H1 (cell line): ENCODE data around the gene TLR9. TPM values are rescaled to one million over a fixed set of nuclear protein-coding genes. Genes with fewer than 3 reads are reported as not detected.

ENCODE experiments used
- CTCF ChIA-PET: fragments of 300-600 bp; sonication (Branson Sonifier 250); formaldehyde crosslinking; loops from one replicate; lab custom pipeline; 2021; ENCODE audit not compliant: partially characterized antibody; lab: Charles Lee
- POLR2A ChIA-PET: fragments of 300-600 bp; sonication (Branson Sonifier 250); formaldehyde crosslinking; loops from one replicate; lab custom pipeline; 2021; ENCODE audit warnings: inconsistent platforms; ENCODE audit not compliant: partially characterized antibody; lab: Charles Lee
- DNase-seq, 2 experiments: peaks; one replicate each; pipeline versions ENCODE4 v3.0.0 to v3.0.0-alpha.2; 2010 to 2022; ENCODE audit warnings: low spot score in 2 of 2, low read depth in 1 of 2, mixed read lengths in 1 of 2
- FAIRE-seq: peaks from 2 replicates; lab custom pipeline; 2011; peaks lifted over from hg19 to GRCh38; lab: Jason Lieb, UNC
- H2AFZ ChIP-seq: 2 replicates; pipeline ENCODE4 v1.8.1; 2012; ENCODE audit warnings: low read length, inconsistent platforms
- H2AK5ac ChIP-seq: 2 replicates; pipeline ENCODE4 v1.6.1; 2013; ENCODE audit warnings: low read depth, low read length
- H2BK120ac ChIP-seq: replicated peaks from 2 replicates; pipeline ENCODE3; 2013; ENCODE audit warnings: low read depth, low read length, inconsistent platforms
- H2BK12ac ChIP-seq: 2 replicates; pipeline ENCODE4 v1.6.1; 2013; ENCODE audit warnings: low read depth, low read length
- H2BK15ac ChIP-seq: 2 replicates; pipeline ENCODE4 v1.6.1; 2013; ENCODE audit warnings: low read length
- H2BK20ac ChIP-seq: 2 replicates; pipeline ENCODE4 v1.6.1; 2013; ENCODE audit warnings: low read length
- H2BK5ac ChIP-seq: 2 replicates; pipeline ENCODE4 v1.6.1; 2013; ENCODE audit warnings: low read depth, low read length
- H3K14ac ChIP-seq: 2 replicates; pipeline ENCODE4 v1.6.1; 2013; ENCODE audit warnings: inconsistent platforms; ENCODE audit not compliant: insufficient read length
- H3K18ac ChIP-seq: 2 replicates; pipeline ENCODE4 v1.6.1; 2013; ENCODE audit warnings: low read length; ENCODE audit errors: extremely low read depth
- H3K23ac ChIP-seq: 2 replicates; pipeline ENCODE4 v1.6.1; 2013; ENCODE audit warnings: inconsistent platforms; ENCODE audit not compliant: insufficient read length
- H3K23me2 ChIP-seq: 2 replicates; pipeline ENCODE4 v1.6.1; 2013; ENCODE audit warnings: low read depth, low read length
- H3K27ac ChIP-seq: 2 replicates; pipeline ENCODE4 v1.6.1; 2011; ENCODE audit warnings: low read depth, low read length, inconsistent platforms
- H3K27me3 ChIP-seq, 4 experiments: replicated peaks in 1 of 4; 1 replicate in 1 of 4; 2 replicates in 3 of 4; pipeline versions ENCODE4 v1.6.1 to v1.8.1; 2011 to 2013; ENCODE audit warnings: low read length in 3 of 4, mild to moderate bottlenecking in 3 of 4, inconsistent platforms in 2 of 4, mixed read lengths in 2 of 4, moderate library complexity in 1 of 4; ENCODE audit not compliant: control insufficient read depth in 3 of 4, insufficient read depth in 3 of 4; ENCODE audit errors: extremely low read depth in 1 of 4
- H3K36me3 ChIP-seq, 4 experiments: 2 replicates each; pipeline versions ENCODE4 v1.6.1 to v1.8.1; 2011 to 2013; ENCODE audit warnings: mild to moderate bottlenecking in 4 of 4, low read length in 3 of 4, moderate library complexity in 2 of 4, control low read depth in 1 of 4, inconsistent platforms in 1 of 4; ENCODE audit not compliant: insufficient read depth in 4 of 4, control insufficient read depth in 2 of 4
- H3K4ac ChIP-seq: replicated peaks from 2 replicates; pipeline ENCODE3; 2013; ENCODE audit warnings: low read length, low read depth, mixed read lengths, inconsistent platforms; ENCODE audit not compliant: insufficient read length
- H3K4me1 ChIP-seq, 4 experiments: replicated peaks in 1 of 4; 1 replicate in 1 of 4; 2 replicates in 3 of 4; pipeline versions ENCODE4 v1.6.1 to v1.8.1; 2011 to 2013; ENCODE audit warnings: low read length in 3 of 4, inconsistent platforms in 2 of 4, mixed read lengths in 1 of 4; ENCODE audit not compliant: insufficient read depth in 4 of 4, control insufficient read depth in 3 of 4
- H3K4me2 ChIP-seq, 2 experiments: 2 replicates each; pipeline versions ENCODE4 v1.6.1 to v1.8.1; 2011 to 2013; ENCODE audit warnings: low read depth in 2 of 2, low read length in 2 of 2, control low read depth in 1 of 2, inconsistent platforms in 1 of 2, mild to moderate bottlenecking in 1 of 2; ENCODE audit not compliant: insufficient read depth in 1 of 2
- H3K4me3 ChIP-seq, 4 experiments: fragments of 200-600, 300-600 bp in 1 of 4; sonication (generic), shearing (Covaris generic), sonication (Bioruptor Twin) in 1 of 4; 2 replicates each; pipeline versions ENCODE4 v1.5.1 to v1.8.1; 2011 to 2016; ENCODE audit warnings: low read length in 4 of 4, low read depth in 3 of 4, control low read depth in 2 of 4, inconsistent platforms in 2 of 4, mild to moderate bottlenecking in 2 of 4, mixed read lengths in 1 of 4, moderate library complexity in 1 of 4; ENCODE audit not compliant: insufficient read depth in 2 of 4; ENCODE audit errors: extremely low read depth in 1 of 4
- H3K56ac ChIP-seq: replicated peaks from 2 replicates; pipeline ENCODE3; 2013; ENCODE audit warnings: low read depth, mild to moderate bottlenecking, mixed read lengths, low read length, inconsistent platforms; ENCODE audit not compliant: insufficient read length
- H3K79me1 ChIP-seq: 2 replicates; pipeline ENCODE4 v1.6.1; 2013; ENCODE audit warnings: low read depth, low read length, control low read depth
- H3K79me2 ChIP-seq, 2 experiments: 2 replicates each; pipeline versions ENCODE4 v1.6.1 to v1.8.1; 2012 to 2013; ENCODE audit warnings: low read length in 2 of 2, mild to moderate bottlenecking in 2 of 2, inconsistent platforms in 1 of 2; ENCODE audit not compliant: insufficient read depth in 2 of 2, control insufficient read depth in 1 of 2
- H3K9ac ChIP-seq, 4 experiments: replicated peaks in 1 of 4; 1 replicate in 1 of 4; 2 replicates in 3 of 4; pipeline versions ENCODE4 v1.6.1 to v1.8.1; 2011 to 2013; ENCODE audit warnings: low read depth in 3 of 4, low read length in 3 of 4, control low read depth in 2 of 4, mild to moderate bottlenecking in 2 of 4, moderate library complexity in 2 of 4, inconsistent platforms in 1 of 4; ENCODE audit errors: extremely low read depth in 1 of 4
- H3K9me3 ChIP-seq, 2 experiments: 2 replicates each; pipeline versions ENCODE4 v1.6.1 to v1.8.1; 2012 to 2013; ENCODE audit warnings: mild to moderate bottlenecking in 2 of 2, moderate library complexity in 2 of 2, control low read depth in 1 of 2, inconsistent platforms in 1 of 2, low read depth in 1 of 2, low read length in 1 of 2, mixed read lengths in 1 of 2; ENCODE audit not compliant: insufficient read depth in 2 of 2
- H4K20me1 ChIP-seq, 2 experiments: replicated peaks in 1 of 2; 2 replicates each; pipeline versions ENCODE3 to v1.8.1; 2011 to 2013; ENCODE audit warnings: inconsistent platforms in 2 of 2, low read length in 2 of 2, mild to moderate bottlenecking in 1 of 2; ENCODE audit not compliant: insufficient read depth in 2 of 2, control insufficient read depth in 1 of 2
- H4K5ac ChIP-seq: 2 replicates; pipeline ENCODE4 v1.6.1; 2013; ENCODE audit warnings: low read length, low read depth, mixed read lengths, inconsistent platforms; ENCODE audit not compliant: insufficient read length
- H4K8ac ChIP-seq: 2 replicates; pipeline ENCODE4 v1.8.0; 2013; ENCODE audit warnings: mild to moderate bottlenecking, moderate library complexity, low read length, inconsistent platforms; ENCODE audit not compliant: insufficient read depth; ENCODE audit errors: extremely low read depth
- H4K91ac ChIP-seq: replicated peaks from 2 replicates; pipeline ENCODE3; 2013; ENCODE audit warnings: low read length, mixed read lengths, inconsistent platforms; ENCODE audit not compliant: insufficient read length
- CTCF ChIP-seq, 3 experiments: IDR thresholded peaks; 1 replicate in 2 of 3; 2 replicates in 1 of 3; pipeline versions ENCODE4 v1.5.1 to v1.6.1; 2011; ENCODE audit warnings: low read length in 3 of 3, mild to moderate bottlenecking in 3 of 3, inconsistent platforms in 2 of 3, low read depth in 1 of 3, moderate library complexity in 1 of 3; ENCODE audit not compliant: insufficient read depth in 1 of 3; ENCODE audit errors: control extremely low read depth in 1 of 3
- EGR1 ChIP-seq: IDR thresholded peaks from 2 replicates; pipeline ENCODE4 v1.6.1; 2011; ENCODE audit warnings: low read depth, low read length, borderline replicate concordance
- EZH2 ChIP-seq: fragments of 200-600 bp; sonication (generic); IDR thresholded peaks from 2 replicates; pipeline ENCODE4 v1.7.1; 2012; ENCODE audit warnings: low read depth, mild to moderate bottlenecking, moderate library complexity, low read length, inconsistent platforms; ENCODE audit not compliant: severe bottlenecking
- FOSL1 ChIP-seq: IDR thresholded peaks from 2 replicates; pipeline ENCODE4 v1.6.1; 2011; ENCODE audit warnings: mild to moderate bottlenecking, low read depth, low read length, moderate library complexity; ENCODE audit not compliant: insufficient read depth
- KDM1A ChIP-seq: fragments of 200-600, 300-600 bp; sonication (generic); IDR thresholded peaks from 2 replicates; pipeline ENCODE4 v1.7.1; 2016; ENCODE audit warnings: mild to moderate bottlenecking, low read length, borderline replicate concordance
- MAFK ChIP-seq: IDR thresholded peaks from 2 replicates; pipeline ENCODE4 v1.6.1; 2012; ENCODE audit warnings: low read depth, mild to moderate bottlenecking, improper control_type of control experiment, low read length
- PHF8 ChIP-seq: fragments of 200-600 bp; sonication (generic); conservative IDR thresholded peaks from 2 replicates; pipeline ENCODE4 v1.7.1; 2012; ENCODE audit warnings: low read depth, mild to moderate bottlenecking, inconsistent platforms, low read length, moderate library complexity
- RFX5 ChIP-seq: IDR thresholded peaks from 2 replicates; pipeline ENCODE4 v1.6.1; 2011; ENCODE audit warnings: low read depth, low read length, improper control_type of control experiment, borderline replicate concordance
- SIRT6 ChIP-seq: IDR thresholded peaks from one replicate; pipeline ENCODE4 v1.7.1; 2012; ENCODE audit warnings: low read length, inconsistent platforms
- TBP ChIP-seq: IDR thresholded peaks from 2 replicates; pipeline ENCODE4 v1.6.1; 2011; ENCODE audit warnings: low read depth, low read length, improper control_type of control experiment
- TEAD4 ChIP-seq: IDR thresholded peaks from 2 replicates; pipeline ENCODE4 v1.6.1; 2012; ENCODE audit warnings: low read depth, low read length, inconsistent platforms, mixed read lengths
- WGBS, 2 experiments: shearing (Covaris generic) in 1 of 2; methylation state at CpG; one replicate each; pipeline versions ENCODE4 v1.1.6 to v1.1.7; 2013 to 2015; ENCODE audit warnings: low lambda C conversion rate in 2 of 2, mixed read lengths in 2 of 2, inconsistent platforms in 1 of 2, low coverage in 1 of 2, missing lambda C conversion rate in 1 of 2; ENCODE audit not compliant: insufficient replicate concordance in 2 of 2, insufficient coverage in 1 of 2, insufficient read length in 1 of 2; ENCODE audit errors: extremely low coverage in 1 of 2, missing lambda C conversion rate in 1 of 2; 5-methylcytosine and 5-hydroxymethylcytosine counted together
- polyA plus RNA-seq, 7 experiments: library from polyadenylated mRNA; depleted of rRNA in 3 of 7; stranded (reverse) in 5 of 7; unstranded in 2 of 7; fragments of >200 nt in 5 of 7; fragments of 200-250 nt in 2 of 7; gene quantifications; 1 replicate in 5 of 7; 2 replicates in 1 of 7; 4 replicates in 1 of 7; pipeline versions ENCODE4 v1.2.1 to v1.2.3, GENCODE V29; 2011 to 2013; ENCODE audit warnings: missing spikeins in 2 of 7, mixed read lengths in 2 of 7
- total RNA-seq: library from RNA; stranded (reverse); fragmentation: NEBNext Ultra II Directional; extraction: Animal tissue kit (Norgen Biotek cat#: 25700); gene quantifications from 2 replicates; pipeline ENCODE4 v1.2.1, GENCODE V29; 2021

Gene TLR9
- total and polyA plus RNA-seq, 2 of the 8 experiments (the other 6 are each of a cell fraction or from before 2014, with no cell fraction given): 0.05 TPM; not detected in 1

DNA sequence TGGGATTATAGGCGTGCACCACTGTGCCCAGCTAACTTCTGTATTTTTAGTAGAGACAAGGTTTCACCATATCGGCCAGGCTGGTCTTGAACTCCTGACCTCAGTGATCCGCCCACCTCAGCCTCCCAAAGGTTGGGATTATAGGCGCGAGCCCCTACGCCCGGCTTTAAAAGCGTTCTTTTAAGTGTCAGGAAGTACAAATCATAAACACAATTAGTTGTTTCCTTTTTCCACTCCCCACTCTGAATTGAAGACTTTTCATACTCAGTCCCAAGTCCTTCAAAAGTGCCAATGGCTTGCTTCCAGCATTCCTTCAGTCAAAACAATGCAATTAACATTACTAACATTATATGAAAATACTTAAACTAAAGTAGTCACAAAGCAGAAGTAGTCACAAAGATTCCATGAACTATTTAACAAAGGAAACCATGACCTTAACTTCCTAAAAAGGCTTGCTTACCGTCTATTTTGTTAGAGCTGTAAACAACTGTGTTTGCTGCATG, 44.9 kb upstream of the TLR9 start:
- Histone ChIP-seq H2BK15ac (no peak overlapping the region), H3K79me1 (peaks cover 8% of the 10 kb centered on the region), H3K9me3 (no peaks in the 10 kb centered on the region), H2BK20ac (no peak overlapping the region), H3K9ac (no peak overlapping the region), H3K4me3 (no peak overlapping the region), H2BK12ac (no peak overlapping the region), H3K23ac (no peak overlapping the region), H3K14ac (no peak overlapping the region), H4K8ac (no peak overlapping the region), H3K4ac (no peak overlapping the region), H3K23me2 (no peaks in the 10 kb centered on the region), H3K4me2 (no peak overlapping the region), H3K27me3 (no peaks in the 10 kb centered on the region), H3K27ac (no peak overlapping the region), H2AFZ (no peak overlapping the region), H4K91ac (no peak overlapping the region), H3K56ac (no peak overlapping the region), H2AK5ac (no peak overlapping the region), H3K18ac (no peak overlapping the region), H3K79me2 (peaks cover 32 to 85% of the 10 kb centered on the region in 2 experiments), H3K4me1 (no peaks in the 10 kb centered on the region), H2BK5ac (no peak overlapping the region), H4K20me1 (peaks cover 13 to 17% of the 10 kb centered on the region in 2 experiments), H2BK120ac (no peak overlapping the region), H4K5ac (no peak overlapping the region), H3K36me3 (peaks cover 15 to 55% (median 35%) of the 10 kb centered on the region in 4 experiments)
- POLR2A ChIA-PET: interaction anchor here (1.4 to 2.4 kb wide), 4 partner anchors 9 to 35 kb away, joined by 4 to 9 read pairs (median 4); no protein-coding TSS in a partner anchor
- no peak for FAIRE-seq
- no peak for DNase-seq
- CTCF ChIA-PET: interaction anchor here (1.2 to 2.3 kb wide), 4 partner anchors 11 to 72 kb away, joined by 3 to 9 read pairs (median 4); no protein-coding TSS in a partner anchor
- whole genome bisulfite sequencing, 2 experiments: 94% methylated on average over 9 of the region's 9 CpGs; no CpG with 5 or more reads in 1 of the 2 experiments
- TF ChIP-seq SIRT6 (no peak), KDM1A (no peak), RFX5 (no peak), MAFK (no peak), EZH2 (no peak), TEAD4 (no peak), CTCF (IDR thresholded peaks at IDR 0.05; ENCODE audit: control extremely low read depth in 1 of 3, insufficient read depth in 1 of 3, low read depth in 1 of 3, low read length in 3 of 3) (no peak), FOSL1 (no peak), PHF8 (no peak), EGR1 (no peak), TBP (no peak)
